Activated CD8-positive, alpha-beta memory T cell treated with anti-CD3 and anti-CD28 coated beads, Interleukin-2, amount 10 ng/mL, durations not matched to agents 7 days and 5 days (primary cell): ENCODE measurements around the gene PRSS50. TPM values are rescaled to one million over a fixed set of nuclear protein-coding genes. Genes with fewer than 3 reads are reported as not detected.

Experiments used
- ATAC-seq: fragments of 150-1000 bp; cut with Tn5 transposase; one replicate; pipeline ENCODE4 v1.10.0; 2021; ENCODE audit warnings: moderate library complexity
- CTCF ChIA-PET: fragments of 350-600 bp; sonication (Branson Sonifier 250); formaldehyde crosslinking; loops from one replicate; lab custom pipeline; 2021; ENCODE audit warnings: antibody characterized with exemption; lab: Charles Lee
- DNase-seq: peaks from one replicate; pipeline ENCODE4 v3.0.0-alpha.2; 2020
- H3K27ac Mint-ChIP-seq: one replicate; pipeline ENCODE4 v1.8.0; 2021; ENCODE audit warnings: mild to moderate bottlenecking, mixed read lengths
- H3K27me3 Mint-ChIP-seq: one replicate; pipeline ENCODE4 v1.8.0; 2021; ENCODE audit warnings: mixed read lengths
- H3K36me3 Mint-ChIP-seq: one replicate; pipeline ENCODE4 v1.8.0; 2021; ENCODE audit warnings: mild to moderate bottlenecking, mixed read lengths
- H3K4me1 Mint-ChIP-seq: one replicate; pipeline ENCODE4 v1.8.0; 2021; ENCODE audit warnings: mixed read lengths
- H3K4me3 Mint-ChIP-seq: one replicate; pipeline ENCODE4 v1.8.0; 2021; ENCODE audit warnings: mild to moderate bottlenecking, moderate library complexity, mixed read lengths
- H3K9me3 Mint-ChIP-seq: one replicate; pipeline ENCODE4 v1.8.0; 2022; ENCODE audit warnings: low read depth, mixed read lengths
- total RNA-seq, 2 experiments: library from RNA; stranded (reverse); gene quantifications; one replicate each; pipeline ENCODE4 v1.2.3, GENCODE V29; 2021

The PRSS50 gene
- total RNA-seq, 2 experiments from 2014 or later, result not detected

- ATAC-seq (no peak), DNase-seq (no peak)
- H3K9me3 Mint-ChIP-seq, result no peaks in the 10 kb centered on the region
- H3K27me3 Mint-ChIP-seq, result peaks cover 5% of the 10 kb centered on the region
- H3K4me3 Mint-ChIP-seq, result no peak overlapping the region
- no peaks in the 10 kb centered on the region for H3K36me3 Mint-ChIP-seq
- no peak overlapping the region for H3K27ac Mint-ChIP-seq
- CTCF ChIA-PET, result no interaction called here
- peaks cover 3% of the 10 kb centered on the region for H3K4me1 Mint-ChIP-seq
These were observed 1.4 kb upstream of the PRSS50 start for GRCh38 chr3:46719044-46719565.

GRCh38 chr3:46716461-46717441, 918 bp downstream of the PRSS50 start:
- ATAC-seq (no peak), DNase-seq (peak; percentile 37)
- Mint-ChIP-seq H3K4me1 (no peaks in the 10 kb centered on the region), H3K9me3 (no peaks in the 10 kb centered on the region), H3K27ac (no peak overlapping the region), H3K36me3 (no peaks in the 10 kb centered on the region), H3K27me3 (peaks cover 5% of the 10 kb centered on the region), H3K4me3 (no peak overlapping the region)
- CTCF ChIA-PET, result interaction anchor here (0.6 kb wide), 1 partner anchor 1571 kb away, joined by 3 read pairs; no protein-coding TSS in a partner anchor

- CTCF ChIA-PET, result no interaction called here
These were observed 2.0 kb downstream of the PRSS50 start for GRCh38 chr3:46715507-46716175.

DNA sequence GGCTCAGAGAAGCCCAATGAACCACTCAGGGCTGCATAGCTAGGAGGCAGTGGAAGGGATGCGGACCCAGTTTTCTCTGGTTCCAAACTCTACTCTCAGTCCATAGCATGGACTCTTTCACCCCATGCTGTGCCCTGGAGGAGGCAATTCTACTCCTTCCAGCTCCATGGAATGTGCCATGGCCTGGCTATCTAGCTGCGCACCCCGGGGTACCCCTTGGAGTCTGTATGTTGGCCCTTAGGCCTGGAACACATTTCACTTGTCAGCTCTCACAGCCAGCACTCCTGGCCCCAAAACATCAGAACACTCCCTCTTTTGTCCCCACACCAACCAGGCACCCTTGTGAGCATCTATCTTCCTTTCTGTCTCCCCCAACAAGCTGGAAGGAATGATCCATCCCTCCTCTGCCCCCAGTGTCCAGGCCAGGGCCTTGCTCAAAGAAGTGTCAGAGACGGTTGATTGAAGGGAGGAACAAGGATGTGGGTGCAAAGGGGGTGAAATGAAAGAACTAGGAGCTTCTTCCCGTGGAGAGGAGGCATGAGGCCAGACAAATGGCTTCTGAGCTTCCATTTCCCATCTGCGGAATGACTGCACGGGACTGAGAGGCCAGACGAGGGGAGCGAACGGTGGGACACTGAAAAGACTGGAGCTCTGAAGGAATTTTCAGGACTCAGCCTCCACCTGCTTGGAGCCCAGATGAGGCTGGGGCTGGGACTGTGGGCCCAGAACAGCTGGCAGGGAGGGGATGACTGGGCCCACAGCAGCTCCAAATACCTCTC, 2.8 kb downstream of the PRSS50 start:
- Mint-ChIP-seq H3K4me1 (no peaks in the 10 kb centered on the region), H3K4me3 (no peak overlapping the region), H3K36me3 (no peaks in the 10 kb centered on the region), H3K27me3 (no peaks in the 10 kb centered on the region), H3K9me3 (no peaks in the 10 kb centered on the region), H3K27ac (no peak overlapping the region)
- DNase-seq (no peak), ATAC-seq (no peak)
- CTCF ChIA-PET, result interaction anchor here (1.5 kb wide), 1 partner anchor 195 kb away, joined by 3 read pairs; no protein-coding TSS in a partner anchor

More at GRCh38 chr3:46715507-46716175, 2.0 kb downstream of the PRSS50 start:
- DNase-seq, result no peak
- no peaks in the 10 kb centered on the region for H3K36me3 Mint-ChIP-seq
- no peaks in the 10 kb centered on the region for H3K9me3 Mint-ChIP-seq
- no peak overlapping the region for H3K4me3 Mint-ChIP-seq
- no peak for ATAC-seq
- H3K4me1 Mint-ChIP-seq, result no peaks in the 10 kb centered on the region
- no peaks in the 10 kb centered on the region for H3K27me3 Mint-ChIP-seq
- no peak overlapping the region for H3K27ac Mint-ChIP-seq

GRCh38 chr3:46713898-46714552, 3.6 kb downstream of the PRSS50 start:
- Mint-ChIP-seq H3K9me3 (no peaks in the 10 kb centered on the region), H3K27me3 (no peaks in the 10 kb centered on the region), H3K27ac (no peak overlapping the region), H3K36me3 (no peaks in the 10 kb centered on the region), H3K4me3 (no peak overlapping the region), H3K4me1 (no peaks in the 10 kb centered on the region)
- CTCF ChIA-PET, result interaction anchor here (1.5 kb wide), 1 partner anchor 196 kb away, joined by 3 read pairs; no protein-coding TSS in a partner anchor
- DNase-seq (no peak), ATAC-seq (no peak)

DNA sequence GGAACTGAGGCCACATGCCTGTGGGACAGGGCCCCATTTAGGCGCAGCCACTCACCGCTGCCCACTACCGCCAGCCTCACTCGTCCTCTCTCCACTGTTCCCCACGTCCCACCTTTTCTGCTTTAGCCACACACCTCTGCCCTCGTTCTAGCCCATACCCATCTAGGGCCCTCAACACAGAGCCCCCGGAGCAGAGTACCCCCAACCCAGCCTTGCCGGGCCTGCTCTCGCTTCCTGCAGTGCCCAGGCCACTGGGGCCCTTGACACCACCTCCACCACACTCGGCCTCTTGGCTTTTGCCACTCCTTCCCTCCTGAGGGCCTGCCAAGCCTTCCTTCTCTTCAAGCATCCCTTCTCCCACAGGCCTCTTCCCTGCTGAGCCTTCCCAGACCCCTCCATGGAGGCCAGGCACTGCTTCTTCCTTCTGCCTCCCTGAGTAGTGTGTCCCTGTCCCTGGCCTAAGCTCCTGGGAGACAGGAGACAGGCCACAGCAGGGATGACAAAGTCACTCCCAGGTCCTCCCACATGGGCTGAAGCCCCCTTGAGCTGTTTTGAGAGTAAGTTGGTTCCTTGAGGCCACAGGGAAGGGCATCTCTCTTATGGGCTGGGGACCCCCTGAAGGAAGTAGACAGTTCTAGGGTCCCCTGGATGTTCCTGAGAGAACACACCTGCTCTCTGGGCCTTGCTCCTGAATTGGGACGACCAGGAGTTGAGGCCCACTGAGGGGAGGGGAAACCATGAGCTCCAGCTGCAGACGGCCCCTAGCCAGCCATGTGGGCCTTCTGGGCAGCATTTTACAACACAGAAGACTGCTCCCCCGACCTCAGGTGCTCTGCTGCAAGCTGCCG, 4.4 kb downstream of the PRSS50 start:
- no peak for DNase-seq
- H3K9me3 Mint-ChIP-seq, result no peaks in the 10 kb centered on the region
- H3K27me3 Mint-ChIP-seq, result no peaks in the 10 kb centered on the region
- no peak overlapping the region for H3K4me3 Mint-ChIP-seq
- no peak overlapping the region for H3K27ac Mint-ChIP-seq
- H3K4me1 Mint-ChIP-seq, result no peaks in the 10 kb centered on the region
- CTCF ChIA-PET, result interaction anchor here (1.5 kb wide), 1 partner anchor 196 kb away, joined by 3 read pairs; no protein-coding TSS in a partner anchor
- H3K36me3 Mint-ChIP-seq, result no peaks in the 10 kb centered on the region
- ATAC-seq, result no peak

DNA sequence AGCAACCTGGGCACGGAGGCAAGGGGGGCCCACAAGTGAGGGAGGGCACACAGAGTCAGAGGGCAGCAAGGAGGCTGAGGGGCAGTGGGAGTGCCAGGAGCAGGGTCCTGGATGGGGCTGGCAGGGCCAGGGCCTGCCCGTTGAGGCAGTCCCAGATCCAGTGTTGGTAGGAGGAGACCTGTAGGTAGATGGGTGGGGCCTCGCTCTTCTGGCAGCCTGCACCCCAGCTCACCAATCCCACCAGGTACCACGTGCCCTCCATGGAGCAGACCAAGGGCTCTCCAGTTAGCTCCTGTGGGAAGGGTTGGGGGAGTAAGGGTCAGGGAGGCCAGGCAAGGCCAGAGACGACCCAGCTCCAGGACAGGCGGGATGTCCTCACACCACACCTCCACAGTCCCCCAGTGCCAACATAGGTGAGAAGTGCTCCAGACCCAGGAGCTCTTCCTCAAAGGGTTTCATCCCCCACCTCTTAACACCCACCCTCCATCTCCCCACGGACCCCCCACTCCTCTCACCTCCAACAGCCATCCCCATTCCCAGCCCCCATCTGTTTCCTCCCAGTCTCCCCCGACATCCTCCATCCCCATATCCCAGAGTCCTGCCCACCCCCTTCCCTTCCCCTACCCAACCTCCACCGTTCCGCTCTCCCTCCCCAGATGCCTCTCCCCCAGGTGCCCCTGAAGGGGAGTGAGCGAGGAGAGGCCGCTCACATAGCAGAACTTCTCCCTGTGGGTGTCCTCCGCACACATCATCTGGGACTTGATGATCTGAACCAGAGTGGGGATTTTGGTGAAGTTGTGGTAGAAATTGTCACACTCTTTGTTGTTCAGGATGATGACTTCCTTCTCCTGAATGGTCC, 5.2 kb downstream of the PRSS50 start:
- DNase-seq (no peak), ATAC-seq (no peak)
- Mint-ChIP-seq H3K36me3 (no peaks in the 10 kb centered on the region), H3K9me3 (no peaks in the 10 kb centered on the region), H3K4me1 (no peaks in the 10 kb centered on the region), H3K4me3 (no peak overlapping the region), H3K27me3 (no peaks in the 10 kb centered on the region), H3K27ac (no peak overlapping the region)
- CTCF ChIA-PET, result no interaction called here

GRCh38 chr3:46711760-46712159, 5.9 kb downstream of the PRSS50 start:
- Mint-ChIP-seq H3K27ac (no peak overlapping the region), H3K4me1 (no peaks in the 10 kb centered on the region), H3K36me3 (no peaks in the 10 kb centered on the region), H3K27me3 (no peaks in the 10 kb centered on the region), H3K9me3 (no peaks in the 10 kb centered on the region), H3K4me3 (no peak overlapping the region)
- CTCF ChIA-PET, result no interaction called here
- no peak for ATAC-seq
- DNase-seq, result no peak

GRCh38 chr3:46711305-46711704, 6.4 kb downstream of the PRSS50 start:
- no peak overlapping the region for H3K4me3 Mint-ChIP-seq
- no peaks in the 10 kb centered on the region for H3K9me3 Mint-ChIP-seq
- no peaks in the 10 kb centered on the region for H3K27me3 Mint-ChIP-seq
- no peak overlapping the region for H3K27ac Mint-ChIP-seq
- CTCF ChIA-PET, result no interaction called here
- H3K36me3 Mint-ChIP-seq, result no peaks in the 10 kb centered on the region
- DNase-seq (no peak), ATAC-seq (no peak)
- no peaks in the 10 kb centered on the region for H3K4me1 Mint-ChIP-seq

- H3K9me3 Mint-ChIP-seq, result no peaks in the 10 kb centered on the region
- no peaks in the 10 kb centered on the region for H3K4me1 Mint-ChIP-seq
- CTCF ChIA-PET, result interaction anchor here (0.6 kb wide), 1 partner anchor 639 kb away, joined by 3 read pairs; no protein-coding TSS in a partner anchor
- no peak for DNase-seq
- H3K27ac Mint-ChIP-seq, result no peak overlapping the region
- no peak for ATAC-seq
- no peak overlapping the region for H3K4me3 Mint-ChIP-seq
- H3K36me3 Mint-ChIP-seq, result no peaks in the 10 kb centered on the region
- no peaks in the 10 kb centered on the region for H3K27me3 Mint-ChIP-seq
These were observed 6.9 kb downstream of the PRSS50 start for GRCh38 chr3:46710671-46711295.

GRCh38 chr3:46710229-46710628, 7.4 kb downstream of the PRSS50 start:
- CTCF ChIA-PET, result interaction anchor here (0.5 to 1.2 kb wide), 2 partner anchors 27 to 184 kb away, joined by 3 read pairs; no protein-coding TSS in a partner anchor
- DNase-seq (no peak), ATAC-seq (no peak)
- H3K27me3 Mint-ChIP-seq, result no peaks in the 10 kb centered on the region
- no peak overlapping the region for H3K27ac Mint-ChIP-seq
- H3K4me3 Mint-ChIP-seq, result no peak overlapping the region
- no peaks in the 10 kb centered on the region for H3K9me3 Mint-ChIP-seq
- H3K36me3 Mint-ChIP-seq, result no peaks in the 10 kb centered on the region
- H3K4me1 Mint-ChIP-seq, result no peaks in the 10 kb centered on the region
